Chondrocyte (in vitro differentiated cells): Measurements from ENCODE around the gene INTS11. TPM values are rescaled to one million over a fixed set of nuclear protein-coding genes. Genes with fewer than 3 reads are reported as not detected.

Experiments
- DNase-seq: peaks from one replicate; pipeline ENCODE4 v3.0.0; 2021; ENCODE audit warnings: mixed read lengths, low spot score
- H3K27ac Mint-ChIP-seq: one replicate; pipeline ENCODE4 v1.8.0; 2021; ENCODE audit warnings: mild to moderate bottlenecking, moderate library complexity, mixed read lengths; ENCODE audit not compliant: unreplicated experiment
- H3K27me3 Mint-ChIP-seq: 2 replicates; pipeline ENCODE4 v1.8.0; 2021; ENCODE audit warnings: low read depth, mixed read lengths
- H3K36me3 Mint-ChIP-seq: 2 replicates; pipeline ENCODE4 v1.8.0; 2021; ENCODE audit warnings: low read depth, mixed read lengths
- H3K4me1 Mint-ChIP-seq: 2 replicates; pipeline ENCODE4 v1.8.0; 2021; ENCODE audit warnings: low read depth, mild to moderate bottlenecking, mixed read lengths
- H3K4me3 Mint-ChIP-seq: one replicate; pipeline ENCODE4 v1.8.0; 2021; ENCODE audit warnings: mild to moderate bottlenecking, moderate library complexity, mixed read lengths; ENCODE audit not compliant: unreplicated experiment
- H3K9me3 Mint-ChIP-seq: 2 replicates; pipeline ENCODE4 v1.8.0; 2021; ENCODE audit warnings: low read depth, mixed read lengths
- CTCF ChIP-seq: fragments of 200-600 bp; sonication (generic); IDR thresholded peaks from 2 replicates; pipeline ENCODE4 v1.5.0; 2021; ENCODE audit warnings: antibody characterized with exemption, mild to moderate bottlenecking, moderate library complexity
- long read RNA-seq: library from polyadenylated mRNA; stranded (forward); transcript quantifications from one replicate; pipeline ENCODE4 v2.0.0, GENCODE V29; 2021
- total RNA-seq: library from RNA; stranded (reverse); gene quantifications from 3 replicates; pipeline ENCODE4 v1.2.1, GENCODE V29; 2021

The INTS11 gene
- total RNA-seq = 67.3 to 87.0 TPM (median 73.8 TPM) in 3 replicates
- long read RNA-seq, transcript INTS11-208 (17 exons, 2,148 nt) = major isoform, 114 of 155 reads
- long read RNA-seq, partial matches to known transcripts = 8 of 155 reads
- long read RNA-seq, other reads (novel, unspliced or antisense) = 22 of 155 reads

- H3K27ac Mint-ChIP-seq = peak within 1 kb of the TSS; percentile 85
Measured at GRCh38 chr1:1324524-1325287, at the start of gene INTS11, which contains the start of gene CPTP. INTS11 (minus strand) TSS chr1:1324660; CDS start chr1:1324608, 52 bp downstream. CPTP (plus strand) TSS chr1:1324802; CDS start chr1:1326911, 2,109 bp downstream.

GRCh38 chr1:1373815-1374588, 49.5 kb upstream of the INTS11 start:
- H3K4me1 Mint-ChIP-seq = peaks cover 26% of the 10 kb centered on the region
- no peak for DNase-seq
- peak overlapping the region; percentile 79 for H3K27ac Mint-ChIP-seq
- TF ChIP-seq CTCF = no peak
- H3K9me3 Mint-ChIP-seq = no peaks in the 10 kb centered on the region
- H3K36me3 Mint-ChIP-seq = peaks cover 2% of the 10 kb centered on the region
- no peaks in the 10 kb centered on the region for H3K27me3 Mint-ChIP-seq
- H3K4me3 Mint-ChIP-seq = peak overlapping the region; percentile 83

More at GRCh38 chr1:1324524-1325287, at the start of gene INTS11, which contains the start of gene CPTP:
- H3K9me3 Mint-ChIP-seq = no peaks in the 10 kb centered on the region
- TF ChIP-seq CTCF = no peak
- no peaks in the 10 kb centered on the region for H3K36me3 Mint-ChIP-seq
- no peaks in the 10 kb centered on the region for H3K27me3 Mint-ChIP-seq
- H3K4me3 Mint-ChIP-seq = peak within 1 kb of the TSS; percentile 82
- H3K4me1 Mint-ChIP-seq = peaks cover 35% of the 10 kb centered on the region
- no peak for DNase-seq

GRCh38 chr1:1373051-1373814, 48.8 kb upstream of the INTS11 start:
- DNase-seq = no peak
- peak overlapping the region; percentile 51 for H3K4me3 Mint-ChIP-seq
- H3K4me1 Mint-ChIP-seq = peaks cover 26% of the 10 kb centered on the region
- H3K36me3 Mint-ChIP-seq = peaks cover 2% of the 10 kb centered on the region
- H3K27ac Mint-ChIP-seq = no peak overlapping the region
- no peaks in the 10 kb centered on the region for H3K9me3 Mint-ChIP-seq
- H3K27me3 Mint-ChIP-seq = no peaks in the 10 kb centered on the region
- no peak for TF ChIP-seq CTCF

- Mint-ChIP-seq H3K36me3 (peaks cover 2% of the 10 kb centered on the region), H3K27me3 (no peaks in the 10 kb centered on the region), H3K9me3 (no peaks in the 10 kb centered on the region), H3K4me1 (peaks cover 26% of the 10 kb centered on the region), H3K27ac (no peak overlapping the region), H3K4me3 (no peak overlapping the region)
- no peak for DNase-seq
- TF ChIP-seq CTCF = peak; percentile 94
Measured at GRCh38 chr1:1371746-1372711, 47.6 kb upstream of the INTS11 start.
